ENCODE data around the gene NEMP1. TPM values are rescaled to one million over a fixed set of nuclear protein-coding genes. Genes with fewer than 3 reads are reported as not detected.

The NEMP1 gene
- total RNA-seq, 1 experiment from 2014 or later: 14.9 TPM

- Histone ChIP-seq H3K36me3 (peaks cover 4% of the 10 kb centered on the region), H3K9me3 (no peaks in the 10 kb centered on the region), H3K27me3 (no peaks in the 10 kb centered on the region), H3K4me3 (peak overlapping the region; percentile 61)
- DNase-seq: peak; percentile 36
These were observed 31.8 kb upstream of the NEMP1 start for GRCh38 chr12:57110104-57111030.

GRCh38 chr12:57109207-57110103 is 30.9 kb upstream of the NEMP1 start:
- no peak for DNase-seq
- Histone ChIP-seq H3K27me3 (no peaks in the 10 kb centered on the region), H3K9me3 (no peaks in the 10 kb centered on the region), H3K4me3 (peak overlapping the region; percentile 61; the same call in 1 of the 2 replicates), H3K36me3 (peaks cover 4% of the 10 kb centered on the region)

DNA sequence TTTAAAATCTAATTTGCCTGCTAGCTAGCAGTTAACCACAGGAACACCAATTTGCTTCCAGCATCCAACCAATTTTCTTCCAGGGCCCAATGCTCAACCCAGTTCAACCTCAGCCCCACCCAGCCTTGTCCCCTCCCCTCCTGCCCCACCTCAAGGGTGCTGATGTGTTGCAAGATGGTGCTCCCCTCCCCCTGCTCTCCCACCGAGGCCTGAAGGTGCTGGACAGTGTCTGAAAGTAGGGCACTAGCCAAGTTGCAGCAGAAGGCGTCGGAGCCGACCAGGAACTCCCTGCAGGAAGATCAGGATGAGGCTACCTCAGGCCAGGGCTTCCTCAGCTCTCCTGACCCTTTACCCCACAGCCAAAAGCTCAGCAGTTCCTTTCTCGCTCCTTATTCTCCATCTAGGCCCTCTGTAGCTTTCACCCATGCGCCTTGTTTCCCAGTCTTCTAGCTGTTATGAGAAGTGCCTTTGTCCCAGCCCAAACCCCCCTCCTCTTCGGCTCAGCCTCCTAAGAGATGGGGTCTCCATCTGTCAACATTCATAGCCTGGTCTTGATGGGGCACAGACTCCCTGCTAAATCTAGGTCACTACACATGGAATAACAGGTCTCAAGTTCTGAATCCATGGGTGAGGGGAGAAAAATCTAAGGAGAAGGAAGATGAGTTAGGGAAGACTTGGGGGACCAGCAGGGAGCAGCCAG is 29.0 kb upstream of the NEMP1 start:
- Histone ChIP-seq H3K4me3 (no peak overlapping the region), H3K27me3 (no peaks in the 10 kb centered on the region), H3K36me3 (peaks cover 8% of the 10 kb centered on the region), H3K9me3 (no peaks in the 10 kb centered on the region)
- DNase-seq: no peak

- H3K27me3 ChIP-seq: no peaks in the 10 kb centered on the region
- H3K36me3 ChIP-seq: peaks cover 11% of the 10 kb centered on the region
- no peaks in the 10 kb centered on the region for H3K9me3 ChIP-seq
- H3K4me3 ChIP-seq: no peak overlapping the region
- no peak for DNase-seq
These were observed 27.6 kb upstream of the NEMP1 start for GRCh38 chr12:57106021-57106708.

DNA sequence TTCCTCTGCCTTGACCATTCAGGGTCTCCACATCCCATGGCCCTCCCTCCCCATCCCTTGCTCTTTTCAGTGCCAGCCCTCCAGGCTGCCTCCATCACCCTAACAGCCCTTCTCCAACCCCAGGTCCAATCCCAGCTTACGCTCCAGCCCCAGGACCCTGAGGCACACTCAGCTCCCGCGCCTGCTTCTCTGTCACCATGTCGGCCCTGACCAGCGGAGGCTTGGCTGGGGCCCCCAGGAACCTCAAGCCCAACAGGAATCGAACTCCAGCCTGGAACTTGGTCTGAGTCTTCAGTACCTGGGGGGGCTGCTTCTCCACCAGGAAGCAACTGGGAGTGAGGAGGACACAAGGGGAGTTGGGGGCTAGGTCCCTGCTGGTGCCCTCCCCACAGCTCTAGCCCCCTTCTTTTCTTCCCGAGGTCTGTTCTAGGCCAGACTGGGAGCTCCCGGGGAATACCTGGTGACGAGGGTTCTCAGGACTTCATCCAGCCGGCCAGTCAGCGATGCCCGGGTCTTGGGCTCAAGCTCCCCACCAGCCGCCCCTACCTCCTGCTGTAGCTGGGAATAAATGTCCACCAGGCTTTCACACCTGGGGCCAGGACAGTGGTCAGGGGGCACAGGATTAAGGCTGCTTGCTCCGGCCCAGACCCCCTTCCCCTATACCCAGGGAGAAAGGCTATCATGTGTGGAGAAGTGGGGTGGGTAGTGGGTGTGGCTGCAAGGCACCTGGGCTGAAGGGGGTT is 26.6 kb upstream of the NEMP1 start:
- no peaks in the 10 kb centered on the region for H3K27me3 ChIP-seq
- no peak overlapping the region for H3K4me3 ChIP-seq
- H3K36me3 ChIP-seq: peaks cover 11% of the 10 kb centered on the region
- H3K9me3 ChIP-seq: no peaks in the 10 kb centered on the region
- DNase-seq: no peak

- DNase-seq: no peak
- Histone ChIP-seq H3K27me3 (no peaks in the 10 kb centered on the region), H3K4me3 (no peak overlapping the region), H3K9me3 (no peaks in the 10 kb centered on the region), H3K36me3 (peaks cover 11% of the 10 kb centered on the region)
These were observed 25.8 kb upstream of the NEMP1 start for GRCh38 chr12:57104292-57104910.

GRCh38 chr12:57103856-57104255 is 25.3 kb upstream of the NEMP1 start:
- Histone ChIP-seq H3K4me3 (no peak overlapping the region), H3K27me3 (no peaks in the 10 kb centered on the region), H3K36me3 (peaks cover 11% of the 10 kb centered on the region), H3K9me3 (no peaks in the 10 kb centered on the region)
- DNase-seq: no peak

GRCh38 chr12:57101892-57102695 is 23.5 kb upstream of the NEMP1 start:
- Histone ChIP-seq H3K4me3 (no peak overlapping the region), H3K36me3 (peaks cover 14% of the 10 kb centered on the region), H3K9me3 (no peaks in the 10 kb centered on the region), H3K27me3 (no peaks in the 10 kb centered on the region)
- DNase-seq: no peak

GRCh38 chr12:57099766-57100165 is 21.2 kb upstream of the NEMP1 start:
- H3K4me3 ChIP-seq: no peak overlapping the region
- H3K27me3 ChIP-seq: no peaks in the 10 kb centered on the region
- no peaks in the 10 kb centered on the region for H3K9me3 ChIP-seq
- peaks cover 19% of the 10 kb centered on the region for H3K36me3 ChIP-seq
- no peak for DNase-seq

- Histone ChIP-seq H3K4me3 (no peak overlapping the region), H3K9me3 (no peaks in the 10 kb centered on the region), H3K27me3 (no peaks in the 10 kb centered on the region), H3K36me3 (peaks cover 24% of the 10 kb centered on the region)
- DNase-seq: no peak
These were observed 20.6 kb upstream of the NEMP1 start for GRCh38 chr12:57099047-57099714.

- Histone ChIP-seq H3K9me3 (no peaks in the 10 kb centered on the region), H3K27me3 (no peaks in the 10 kb centered on the region), H3K36me3 (peaks cover 25% of the 10 kb centered on the region), H3K4me3 (no peak overlapping the region)
- no peak for DNase-seq
These were observed 20.0 kb upstream of the NEMP1 start for GRCh38 chr12:57098546-57098945.

- Histone ChIP-seq H3K4me3 (no peak overlapping the region), H3K36me3 (peaks cover 32% of the 10 kb centered on the region), H3K9me3 (no peaks in the 10 kb centered on the region), H3K27me3 (no peaks in the 10 kb centered on the region)
- no peak for DNase-seq
These were observed 18.9 kb upstream of the NEMP1 start for GRCh38 chr12:57097554-57097835.

- Histone ChIP-seq H3K36me3 (peaks cover 36% of the 10 kb centered on the region), H3K9me3 (no peaks in the 10 kb centered on the region), H3K27me3 (no peaks in the 10 kb centered on the region), H3K4me3 (no peak overlapping the region)
- no peak for DNase-seq
These were observed 18.4 kb upstream of the NEMP1 start for GRCh38 chr12:57096748-57097553.
